Muscle layer of colon (tissue), 2 donors: ENCODE results near the gene HPCAL1.

Experiments
- H3K27ac ChIP-seq: one replicate; pipeline ENCODE4 v1.7.0; 2013; ENCODE audit warnings: low read depth, mild to moderate bottlenecking, low read length, moderate library complexity
- H3K27me3 ChIP-seq, 2 donors: one replicate each; pipeline ENCODE4 v1.7.0; 2013; ENCODE audit warnings: low read length in 2 of 2, mild to moderate bottlenecking in 2 of 2; ENCODE audit not compliant: insufficient read depth in 2 of 2, control insufficient read depth in 1 of 2
- H3K36me3 ChIP-seq: one replicate; pipeline ENCODE4 v1.7.0; 2013; ENCODE audit warnings: mild to moderate bottlenecking, low read length; ENCODE audit not compliant: insufficient read depth
- H3K4me1 ChIP-seq: one replicate; pipeline ENCODE4 v1.7.0; 2013; ENCODE audit warnings: mild to moderate bottlenecking, low read length; ENCODE audit not compliant: insufficient read depth
- H3K4me3 ChIP-seq, 2 donors: one replicate each; pipeline ENCODE4 v1.7.0; 2013; ENCODE audit warnings: low read length in 2 of 2, low read depth in 1 of 2, mild to moderate bottlenecking in 1 of 2, moderate library complexity in 1 of 2
- H3K9ac ChIP-seq: one replicate; pipeline ENCODE4 v1.7.0; 2013; ENCODE audit warnings: low read length
- H3K9me3 ChIP-seq: one replicate; pipeline ENCODE4 v1.7.0; 2013; ENCODE audit warnings: mild to moderate bottlenecking, low read length
- donor health status: abdominal sarcoma.
- donor health status: Adenocarcinoma of cecum.

Gene HPCAL1

GRCh38 chr2:10329880-10330699 is 27.4 kb downstream of the HPCAL1 start:
- Histone ChIP-seq H3K36me3 (no peaks in the 10 kb centered on the region), H3K27ac (no peak overlapping the region), H3K4me3 (peak overlapping the region in 1 of 2 donors; percentile 1), H3K9ac (no peak overlapping the region), H3K27me3 (no peaks in the 10 kb centered on the region), H3K4me1 (peaks cover 38% of the 10 kb centered on the region), H3K9me3 (no peaks in the 10 kb centered on the region)

GRCh38 chr2:10330700-10331026 is 28.0 kb downstream of the HPCAL1 start:
- Histone ChIP-seq H3K36me3 (no peaks in the 10 kb centered on the region), H3K27me3 (no peaks in the 10 kb centered on the region), H3K27ac (no peak overlapping the region), H3K4me3 (peak overlapping the region in 1 of 2 donors; percentile 1), H3K9me3 (no peaks in the 10 kb centered on the region), H3K9ac (no peak overlapping the region), H3K4me1 (peaks cover 36% of the 10 kb centered on the region)

GRCh38 chr2:10331027-10331701 is 28.5 kb downstream of the HPCAL1 start:
- peaks cover 31% of the 10 kb centered on the region for H3K4me1 ChIP-seq
- H3K36me3 ChIP-seq: no peaks in the 10 kb centered on the region
- H3K27me3 ChIP-seq: no peaks in the 10 kb centered on the region
- H3K4me3 ChIP-seq: peak overlapping the region in 1 of 2 donors; percentile 1
- no peak overlapping the region for H3K27ac ChIP-seq
- no peaks in the 10 kb centered on the region for H3K9me3 ChIP-seq
- no peak overlapping the region for H3K9ac ChIP-seq

GRCh38 chr2:10331702-10332401 is 29.1 kb downstream of the HPCAL1 start:
- H3K9ac ChIP-seq: no peak overlapping the region
- H3K4me1 ChIP-seq: peaks cover 25% of the 10 kb centered on the region
- no peak overlapping the region for H3K27ac ChIP-seq

GRCh38 chr2:10332402-10333246 is 29.9 kb downstream of the HPCAL1 start:
- Histone ChIP-seq H3K27ac (no peak overlapping the region), H3K4me1 (peaks cover 19% of the 10 kb centered on the region), H3K9ac (no peak overlapping the region)

More at GRCh38 chr2:10331702-10332401, 29.1 kb downstream of the HPCAL1 start:
- no peak overlapping the region for H3K4me3 ChIP-seq
- no peaks in the 10 kb centered on the region for H3K9me3 ChIP-seq
- no peaks in the 10 kb centered on the region for H3K36me3 ChIP-seq
- H3K27me3 ChIP-seq: no peaks in the 10 kb centered on the region

GRCh38 chr2:10333247-10333613 is 30.5 kb downstream of the HPCAL1 start:
- peaks cover 18% of the 10 kb centered on the region for H3K4me1 ChIP-seq
- H3K36me3 ChIP-seq: no peaks in the 10 kb centered on the region
- no peaks in the 10 kb centered on the region for H3K9me3 ChIP-seq
- no peak overlapping the region for H3K27ac ChIP-seq
- H3K4me3 ChIP-seq: no peak overlapping the region
- H3K27me3 ChIP-seq: no peaks in the 10 kb centered on the region
- no peak overlapping the region for H3K9ac ChIP-seq

More at GRCh38 chr2:10332402-10333246, 29.9 kb downstream of the HPCAL1 start:
- Histone ChIP-seq H3K4me3 (no peak overlapping the region), H3K27me3 (no peaks in the 10 kb centered on the region), H3K9me3 (no peaks in the 10 kb centered on the region), H3K36me3 (no peaks in the 10 kb centered on the region)

- Histone ChIP-seq H3K27me3 (no peaks in the 10 kb centered on the region), H3K9ac (no peak overlapping the region), H3K4me3 (no peak overlapping the region), H3K27ac (no peak overlapping the region), H3K9me3 (no peaks in the 10 kb centered on the region), H3K36me3 (no peaks in the 10 kb centered on the region), H3K4me1 (peaks cover 15% of the 10 kb centered on the region)
Observed at GRCh38 chr2:10333966-10334365, 31.3 kb downstream of the HPCAL1 start.

GRCh38 chr2:10335046-10335840 is 32.5 kb downstream of the HPCAL1 start:
- Histone ChIP-seq H3K4me3 (no peak overlapping the region), H3K9me3 (no peaks in the 10 kb centered on the region), H3K36me3 (no peaks in the 10 kb centered on the region), H3K9ac (no peak overlapping the region), H3K27me3 (no peaks in the 10 kb centered on the region), H3K27ac (no peak overlapping the region), H3K4me1 (peaks cover 8% of the 10 kb centered on the region)

GRCh38 chr2:10336283-10336682 is 33.6 kb downstream of the HPCAL1 start:
- H3K4me1 ChIP-seq: peaks cover 4% of the 10 kb centered on the region
- H3K4me3 ChIP-seq: no peak overlapping the region
- no peak overlapping the region for H3K27ac ChIP-seq
- H3K9me3 ChIP-seq: no peaks in the 10 kb centered on the region
- H3K27me3 ChIP-seq: no peaks in the 10 kb centered on the region
- no peak overlapping the region for H3K9ac ChIP-seq
- no peaks in the 10 kb centered on the region for H3K36me3 ChIP-seq

- Histone ChIP-seq H3K27ac (no peak overlapping the region), H3K27me3 (no peaks in the 10 kb centered on the region), H3K36me3 (no peaks in the 10 kb centered on the region), H3K4me1 (no peaks in the 10 kb centered on the region), H3K9me3 (no peaks in the 10 kb centered on the region), H3K9ac (no peak overlapping the region), H3K4me3 (no peak overlapping the region)
Observed at GRCh38 chr2:10337449-10338269, 35.0 kb downstream of the HPCAL1 start.
